Endothelial cell of umbilical vein (primary cell): Measurements from ENCODE around the gene PCLO. TPM values are rescaled to one million over a fixed set of nuclear protein-coding genes. Genes with fewer than 3 reads are reported as not detected.

Experiments used
- BruUV-seq: library from RNA; stranded (reverse); fragments of 400-500 nt; replicated peaks from 2 replicates; lab custom pipeline; 2021; lab: Mats Ljungman, UMichigan
- CTCF ChIA-PET: fragments of 300-600, 350-600 bp; sonication (Branson Sonifier 250); formaldehyde crosslinking; loops from one replicate; lab custom pipeline; 2021; ENCODE audit warnings: antibody characterized with exemption, inconsistent platforms; lab: Charles Lee
- POLR2A ChIA-PET: fragments of 300-600, 350-600 bp; sonication (Branson Sonifier 250); formaldehyde crosslinking; loops from one replicate; lab custom pipeline; 2021; ENCODE audit warnings: antibody characterized with exemption, inconsistent platforms; lab: Charles Lee
- DNase-seq: peaks from one replicate; pipeline ENCODE4 v3.0.0-alpha.2; 2011; ENCODE audit warnings: low read depth, low spot score
- FAIRE-seq: peaks from 2 replicates; lab custom pipeline; 2011; peaks lifted over from hg19 to GRCh38; lab: Jason Lieb, UNC
- H2AFZ ChIP-seq: 2 replicates; pipeline ENCODE4 v1.6.0; 2012; ENCODE audit warnings: low read depth, low read length, control low read depth, inconsistent platforms
- H3K27ac ChIP-seq: 2 replicates; pipeline ENCODE4 v1.5.1; 2011; ENCODE audit warnings: low read depth, mild to moderate bottlenecking, control low read depth, low read length, moderate library complexity; ENCODE audit not compliant: insufficient read depth
- H3K27me3 ChIP-seq, 2 experiments: 2 replicates each; pipeline versions ENCODE4 v1.6.0 to v1.6.1; 2011; ENCODE audit warnings: low read length in 2 of 2, mixed read lengths in 1 of 2; ENCODE audit not compliant: control insufficient read depth in 2 of 2, insufficient read depth in 2 of 2
- H3K36me3 ChIP-seq, 2 experiments: 2 replicates in 1 of 2; 3 replicates in 1 of 2; pipeline ENCODE4 v1.5.1; 2011; ENCODE audit warnings: low read length in 2 of 2, mild to moderate bottlenecking in 1 of 2, moderate library complexity in 1 of 2; ENCODE audit not compliant: control insufficient read depth in 2 of 2, insufficient read depth in 2 of 2; ENCODE audit errors: extremely low read depth in 1 of 2
- H3K4me1 ChIP-seq: 3 replicates; pipeline ENCODE4 v1.5.1; 2011; ENCODE audit warnings: mild to moderate bottlenecking, low read length; ENCODE audit not compliant: control insufficient read depth, insufficient read depth; ENCODE audit errors: extremely low read depth
- H3K4me2 ChIP-seq: 2 replicates; pipeline ENCODE4 v1.6.1; 2011; ENCODE audit warnings: low read length, control low read depth, mixed read lengths; ENCODE audit not compliant: insufficient read depth
- H3K4me3 ChIP-seq, 3 experiments: fragments of 200-600 bp in 1 of 3; sonication (generic), shearing (Covaris generic) in 1 of 3; replicated peaks in 1 of 3; 2 replicates each; pipeline ENCODE4 v1.5.1; 2011 to 2016; ENCODE audit warnings: control low read depth in 3 of 3, low read length in 3 of 3, mild to moderate bottlenecking in 2 of 3, inconsistent platforms in 1 of 3, low read depth in 1 of 3, moderate library complexity in 1 of 3; ENCODE audit not compliant: insufficient read depth in 1 of 3
- H3K79me2 ChIP-seq: 2 replicates; pipeline ENCODE4 v1.6.0; 2012; ENCODE audit warnings: low read length, inconsistent platforms; ENCODE audit not compliant: control insufficient read depth, insufficient read depth
- H3K9ac ChIP-seq: replicated peaks from 2 replicates; pipeline ENCODE3; 2011; ENCODE audit warnings: low read length, control low read depth; ENCODE audit not compliant: insufficient read depth; ENCODE audit errors: extremely low read depth
- H3K9me1 ChIP-seq: replicated peaks from 3 replicates; pipeline ENCODE4 v1.6.0; 2011; ENCODE audit warnings: mild to moderate bottlenecking, low read length; ENCODE audit not compliant: control insufficient read depth, insufficient read depth; ENCODE audit errors: extremely low read depth
- H3K9me3 ChIP-seq: replicated peaks from 2 replicates; pipeline ENCODE4 v1.5.1; 2012; ENCODE audit warnings: low read length, inconsistent platforms; ENCODE audit not compliant: control insufficient read depth, insufficient read depth
- H4K20me1 ChIP-seq: replicated peaks from 2 replicates; pipeline ENCODE3; 2011; ENCODE audit warnings: mild to moderate bottlenecking, low read length; ENCODE audit not compliant: control insufficient read depth, insufficient read depth; ENCODE audit errors: extremely low read depth
- EZH2 ChIP-seq: IDR thresholded peaks from 2 replicates; pipeline ENCODE4 v1.6.1; 2012; ENCODE audit warnings: borderline replicate concordance, low read depth, mild to moderate bottlenecking, moderate library complexity, low read length, inconsistent platforms; ENCODE audit not compliant: severe bottlenecking
- FOS ChIP-seq: IDR thresholded peaks from 2 replicates; pipeline ENCODE4 v1.6.1; 2011; ENCODE audit warnings: mild to moderate bottlenecking, low read length, moderate library complexity, borderline replicate concordance; ENCODE audit not compliant: insufficient read depth
- GATA2 ChIP-seq: IDR thresholded peaks from 2 replicates; pipeline ENCODE4 v1.7.0; 2011; ENCODE audit warnings: low read depth, mild to moderate bottlenecking, moderate library complexity, mixed read lengths, low read length; ENCODE audit not compliant: insufficient read length, insufficient read depth
- JUN ChIP-seq: IDR thresholded peaks from 2 replicates; pipeline ENCODE4 v1.6.1; 2011; ENCODE audit warnings: borderline replicate concordance, low read depth; ENCODE audit not compliant: insufficient read length, insufficient read depth
- MYC ChIP-seq: IDR thresholded peaks from one replicate; pipeline ENCODE4 v1.6.1; 2011; ENCODE audit warnings: mild to moderate bottlenecking, low read depth, low read length
- POLR2A ChIP-seq: IDR thresholded peaks from 2 replicates; pipeline ENCODE4 v1.6.1; 2012; ENCODE audit warnings: low read depth, mild to moderate bottlenecking, control low read depth, low read length
- POLR2AphosphoS5 ChIP-seq: IDR thresholded peaks from 2 replicates; pipeline ENCODE4 v1.6.1; 2012; ENCODE audit warnings: low read depth, mild to moderate bottlenecking, control low read depth, low read length, moderate library complexity; ENCODE audit not compliant: insufficient read depth
- dilution Hi-C: fragments of 300-500 bp; cut with MboI; formaldehyde crosslinking; loops from one replicate; pipeline ENCODE4 v1.15.0; 2019; ENCODE audit warnings: low sequenced_read_pairs; ENCODE audit not compliant: extremely low pct_ligation_motif_present
- intact Hi-C: fragments of 100-400 bp; cut with micrococcal nuclease; formaldehyde crosslinking; loops from one replicate; pipeline ENCODE4 v1.10.0; 2022
- polyA plus RNA-seq, 4 experiments: library from polyadenylated mRNA; depleted of rRNA in 3 of 4; stranded (reverse) in 3 of 4; unstranded in 1 of 4; fragments of >200 nt; gene quantifications; 2 replicates each; pipeline versions ENCODE4 v1.2.1 to v1.2.3, GENCODE V29; 2011 to 2012; ENCODE audit warnings: missing spikeins in 1 of 4
- total RNA-seq: library from RNA; stranded (reverse); gene quantifications from 2 replicates; pipeline ENCODE4 v1.2.3, GENCODE V29; 2021
- TF ChIP-seq, protein P1 (sequence below): IDR thresholded peaks from 2 replicates; pipeline ENCODE4 v1.6.1; 2011; ENCODE audit not compliant: insufficient read depth, insufficient read length
- TF ChIP-seq, protein P2 (sequence below), 2 donors: IDR thresholded peaks; 1 replicate in 1 of 2; 2 replicates in 1 of 2; pipeline ENCODE4 v1.5.1; 2011; ENCODE audit warnings: low read length in 2 of 2, mild to moderate bottlenecking in 2 of 2, moderate library complexity in 2 of 2, control low read depth in 1 of 2, inconsistent platforms in 1 of 2, low read depth in 1 of 2; ENCODE audit not compliant: insufficient read depth in 1 of 2; ENCODE audit errors: extremely low read depth in 1 of 2

Gene PCLO
- total and polyA plus RNA-seq, 2 donors (not counting 3 experiments of a cell fraction or from before 2014, with no cell fraction given), result 0.04 to 0.75 TPM

DNA sequence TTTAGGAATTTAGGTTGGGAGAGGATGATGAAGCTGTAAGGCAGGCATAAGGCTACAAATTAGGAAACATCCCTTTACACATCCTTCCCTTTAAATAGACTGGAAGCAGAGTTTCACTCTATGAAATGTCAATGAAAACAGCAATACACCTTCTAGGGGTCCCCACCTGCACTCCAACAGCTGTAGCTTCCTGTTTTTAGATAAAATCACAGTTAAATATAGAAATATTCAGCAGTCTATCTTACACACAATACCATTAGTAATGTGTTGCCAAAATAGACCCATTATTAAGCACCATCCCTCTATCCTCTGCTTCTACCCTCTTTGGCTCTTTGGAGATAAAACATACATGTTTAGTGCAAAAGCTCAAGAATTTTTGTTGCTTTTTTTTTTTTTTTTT is 237.4 kb downstream of the PCLO start:
- H3K4me2 ChIP-seq, result no peak overlapping the region
- H3K4me1 ChIP-seq, result no peaks in the 10 kb centered on the region
- H3K27me3 ChIP-seq, result no peaks in the 10 kb centered on the region
- FAIRE-seq (no peak), DNase-seq (no peak)
- TF ChIP-seq, protein P1, sequence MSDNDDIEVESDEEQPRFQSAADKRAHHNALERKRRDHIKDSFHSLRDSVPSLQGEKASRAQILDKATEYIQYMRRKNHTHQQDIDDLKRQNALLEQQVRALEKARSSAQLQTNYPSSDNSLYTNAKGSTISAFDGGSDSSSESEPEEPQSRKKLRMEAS, result no peak
- TF ChIP-seq POLR2A (no peak), GATA2 (no peak), POLR2AphosphoS5 (no peak), FOS (no peak), JUN (no peak), MYC (no peak), EZH2 (no peak)
- TF ChIP-seq, protein P2, sequence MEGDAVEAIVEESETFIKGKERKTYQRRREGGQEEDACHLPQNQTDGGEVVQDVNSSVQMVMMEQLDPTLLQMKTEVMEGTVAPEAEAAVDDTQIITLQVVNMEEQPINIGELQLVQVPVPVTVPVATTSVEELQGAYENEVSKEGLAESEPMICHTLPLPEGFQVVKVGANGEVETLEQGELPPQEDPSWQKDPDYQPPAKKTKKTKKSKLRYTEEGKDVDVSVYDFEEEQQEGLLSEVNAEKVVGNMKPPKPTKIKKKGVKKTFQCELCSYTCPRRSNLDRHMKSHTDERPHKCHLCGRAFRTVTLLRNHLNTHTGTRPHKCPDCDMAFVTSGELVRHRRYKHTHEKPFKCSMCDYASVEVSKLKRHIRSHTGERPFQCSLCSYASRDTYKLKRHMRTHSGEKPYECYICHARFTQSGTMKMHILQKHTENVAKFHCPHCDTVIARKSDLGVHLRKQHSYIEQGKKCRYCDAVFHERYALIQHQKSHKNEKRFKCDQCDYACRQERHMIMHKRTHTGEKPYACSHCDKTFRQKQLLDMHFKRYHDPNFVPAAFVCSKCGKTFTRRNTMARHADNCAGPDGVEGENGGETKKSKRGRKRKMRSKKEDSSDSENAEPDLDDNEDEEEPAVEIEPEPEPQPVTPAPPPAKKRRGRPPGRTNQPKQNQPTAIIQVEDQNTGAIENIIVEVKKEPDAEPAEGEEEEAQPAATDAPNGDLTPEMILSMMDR (IDR thresholded peaks at IDR 0.05; ENCODE audit: extremely low read depth in 1 of 2, insufficient read depth in 1 of 2, low read depth in 1 of 2, low read length in 2 of 2), result no peak
- POLR2A ChIA-PET, result no interaction called here
- H3K36me3 ChIP-seq, result no peaks in the 10 kb centered on the region
- no peak overlapping the region for H3K27ac ChIP-seq
- intact Hi-C loops, result no loop called here
- no peak overlapping the region for H3K4me3 ChIP-seq
- no peaks in the 10 kb centered on the region for H4K20me1 ChIP-seq
- no peak overlapping the region for H3K9ac ChIP-seq
- H3K9me3 ChIP-seq, result no peaks in the 10 kb centered on the region
- dilution Hi-C loops, result no loop called here
- no TSS peak for BruUV-seq
- H2AFZ ChIP-seq, result no peak overlapping the region
- no peaks in the 10 kb centered on the region for H3K79me2 ChIP-seq
- H3K9me1 ChIP-seq, result no peaks in the 10 kb centered on the region
- CTCF ChIA-PET, result interaction anchor here (0.6 to 1.2 kb wide), 8 partner anchors 10 to 1950 kb away, joined by 3 to 5 read pairs (median 3); no protein-coding TSS in a partner anchor
